ENCODE measurements around the gene LGR6.
"Not testable (repeated sequence)": the region's sequence is repeated elsewhere in the genome, so short reads cannot be mapped to it uniquely, and the experiment has no call there.

Gene LGR6

DNA sequence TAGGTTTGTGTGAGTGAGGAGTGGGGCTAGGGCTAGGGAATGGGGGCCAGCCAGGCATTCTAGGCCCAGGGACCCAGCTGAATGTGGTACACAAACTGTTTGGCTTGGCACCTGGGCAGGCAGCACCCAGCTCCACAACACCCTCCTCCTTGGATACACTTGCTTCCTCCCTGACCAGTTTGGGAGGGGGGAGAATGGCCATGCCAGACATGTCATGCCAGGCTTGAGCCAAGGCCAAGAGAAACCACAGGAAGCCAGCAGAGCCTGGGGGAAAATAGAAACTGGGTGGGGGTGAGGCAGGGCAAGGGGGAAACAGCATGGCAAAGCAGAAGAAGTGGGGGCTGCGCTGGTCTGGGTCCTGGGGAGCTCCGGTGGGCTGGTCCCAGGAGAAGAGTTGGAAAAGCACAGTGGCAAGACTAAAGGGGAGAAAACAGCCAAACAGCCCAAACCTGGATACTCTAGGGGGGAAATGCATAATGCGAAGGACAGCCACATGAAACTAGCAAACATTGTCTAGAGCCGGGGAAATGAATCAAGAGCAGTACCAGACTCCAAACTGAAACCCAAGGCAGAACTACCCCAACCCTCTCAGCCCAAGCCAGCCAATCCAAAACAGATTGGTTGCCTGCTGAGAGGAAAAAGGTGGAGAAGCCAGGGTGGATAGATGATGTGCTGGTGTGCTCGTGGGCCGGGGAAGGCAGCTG, 47.9 kb downstream of the LGR6 start:
- DNase-seq = no peak

DNA sequence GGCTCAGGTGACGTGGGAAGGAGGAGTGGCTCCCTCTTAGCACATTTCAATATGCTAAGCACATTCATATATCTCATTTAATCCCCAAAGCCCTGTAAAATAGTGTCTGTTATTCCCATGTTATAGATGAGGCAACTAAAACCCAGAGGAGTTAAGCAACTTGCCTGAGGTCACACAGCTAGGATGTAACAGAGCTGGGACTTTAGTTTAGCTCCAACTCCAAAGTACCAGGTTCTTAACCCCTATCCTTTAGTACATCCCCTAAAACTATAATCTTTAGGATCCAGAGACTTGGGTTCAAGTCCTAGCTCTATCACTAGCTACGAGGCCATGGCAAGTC, 48.5 kb downstream of the LGR6 start:
- DNase-seq = no peak

DNA sequence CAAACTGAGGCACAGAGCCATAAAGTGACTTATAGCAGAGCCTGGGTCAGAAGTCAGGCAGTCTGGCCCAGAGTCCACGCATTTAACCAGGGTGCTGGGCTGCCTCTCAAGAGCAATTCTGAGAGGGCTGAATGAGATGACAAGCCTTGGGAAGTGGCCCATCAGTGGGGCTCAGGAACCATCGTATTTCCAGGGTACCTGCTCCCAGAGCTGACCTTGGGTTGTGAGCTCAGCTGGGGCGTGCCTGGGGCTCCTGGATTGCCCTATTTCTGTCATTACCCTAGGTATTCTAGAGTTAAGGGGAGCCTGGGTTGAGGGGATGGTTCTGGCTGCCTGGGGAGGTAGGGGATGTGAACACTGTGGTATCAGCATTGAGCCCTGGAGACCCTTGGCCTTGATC, 49.4 kb downstream of the LGR6 start:
- no peak for DNase-seq

DNA sequence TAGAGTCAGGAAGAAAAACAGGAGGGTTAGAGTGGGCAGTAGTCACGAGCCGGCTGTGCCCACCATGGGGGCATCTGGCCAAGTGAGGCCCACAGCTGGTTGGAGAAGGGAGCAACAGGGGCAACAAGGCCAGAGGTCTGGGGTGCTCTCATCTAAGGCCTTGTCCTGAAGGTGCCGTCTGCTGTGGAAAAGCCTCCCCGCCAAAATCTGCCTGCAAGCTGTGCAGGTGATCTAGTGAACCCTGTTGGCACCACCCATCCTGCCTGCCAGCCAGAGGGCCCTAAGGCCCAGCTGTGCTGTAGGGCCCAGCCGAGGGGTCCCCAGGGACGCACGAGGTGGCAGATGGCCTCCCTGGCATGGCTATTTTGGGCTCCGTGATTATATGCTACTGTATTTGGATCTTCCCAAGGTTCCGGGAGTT, 51.3 kb downstream of the LGR6 start:
- no peak for DNase-seq

DNA sequence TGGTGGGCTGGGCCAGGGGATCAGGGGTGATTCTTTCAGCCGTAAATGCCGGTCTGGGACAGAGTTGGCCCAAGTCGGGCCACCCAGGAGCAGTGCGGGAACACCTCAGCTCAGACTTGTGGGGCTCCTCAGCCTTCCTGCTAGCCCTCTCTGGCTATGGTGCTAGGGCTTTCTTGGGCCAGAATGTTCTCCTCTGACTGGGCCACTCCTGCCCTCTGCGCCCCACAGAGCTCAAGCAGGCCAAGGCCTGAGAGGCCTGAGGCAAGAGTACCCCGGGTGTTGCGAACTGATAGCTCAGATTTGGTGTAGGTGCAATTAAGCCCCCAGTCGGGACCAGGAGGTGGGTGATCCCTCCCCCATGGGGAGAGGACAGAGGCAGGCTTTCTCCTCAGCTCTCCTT, 51.8 kb downstream of the LGR6 start:
- DNase-seq = no peak

DNA sequence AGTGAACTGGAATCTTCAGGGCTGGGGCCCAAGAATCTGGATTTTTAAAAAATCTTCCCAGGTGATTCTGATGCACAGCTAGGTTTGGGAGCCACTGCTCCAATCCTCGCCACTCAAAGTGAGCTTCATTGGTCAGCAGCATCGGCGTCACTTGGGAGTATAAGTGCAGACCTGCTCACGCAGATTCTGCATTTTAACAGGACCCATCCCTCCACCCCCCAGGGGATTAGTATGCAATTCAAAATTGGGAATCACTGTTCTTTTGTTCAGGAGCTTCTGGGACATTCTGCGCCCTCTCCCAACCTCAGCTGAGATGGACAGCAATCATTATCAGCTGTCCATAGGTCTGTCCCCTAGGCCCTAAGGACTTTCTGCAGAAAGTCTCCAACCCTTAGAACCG, 53.5 kb downstream of the LGR6 start:
- no peak for DNase-seq

DNA sequence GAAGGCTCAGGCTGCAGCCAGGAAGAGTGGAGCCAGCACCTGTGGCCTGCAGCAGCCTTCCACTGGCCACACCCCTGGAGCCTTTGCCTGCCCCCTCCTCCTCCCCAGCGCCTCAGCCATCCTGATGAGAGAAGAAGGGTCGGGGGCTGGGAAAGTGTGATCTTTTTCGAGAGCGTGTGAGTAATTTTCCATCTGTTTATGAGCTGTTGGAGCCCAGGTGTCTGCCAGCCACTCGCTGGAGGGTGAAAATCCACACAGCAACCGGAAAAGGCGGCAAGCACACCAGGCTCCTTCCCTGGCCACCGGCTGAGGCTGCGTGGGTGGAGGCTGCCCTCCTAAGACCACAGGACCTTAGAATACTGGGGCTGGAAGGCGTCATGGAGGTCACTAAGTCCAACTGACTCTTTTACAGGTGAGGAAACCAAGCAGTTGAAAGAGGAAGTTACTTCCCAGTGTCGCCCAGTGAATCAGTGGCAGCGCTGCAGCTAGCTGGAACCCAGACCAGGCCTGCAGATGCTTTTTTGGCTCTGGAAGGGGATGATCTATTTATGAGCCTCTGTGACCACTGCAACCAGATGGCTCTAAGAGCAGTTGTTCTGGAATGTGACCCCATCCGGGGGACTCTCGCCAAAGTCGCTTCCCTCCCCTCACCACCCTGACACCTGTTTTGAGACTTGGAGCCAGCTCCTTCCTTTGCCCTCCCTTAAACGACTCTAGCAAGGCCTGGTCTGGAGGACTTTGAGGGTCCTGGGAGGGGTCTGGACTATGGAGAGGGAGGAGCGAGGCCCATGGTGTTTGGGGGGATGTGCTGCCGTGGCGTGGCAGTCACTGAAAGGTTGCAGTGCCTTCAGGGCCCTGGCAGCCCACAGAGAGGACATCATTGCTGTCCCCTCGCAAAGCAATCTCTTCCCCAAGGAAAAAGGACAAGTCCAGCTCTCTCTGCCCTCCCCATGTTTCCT, 54.5 kb downstream of the LGR6 start:
- DNase-seq = peak; percentile 40

DNA sequence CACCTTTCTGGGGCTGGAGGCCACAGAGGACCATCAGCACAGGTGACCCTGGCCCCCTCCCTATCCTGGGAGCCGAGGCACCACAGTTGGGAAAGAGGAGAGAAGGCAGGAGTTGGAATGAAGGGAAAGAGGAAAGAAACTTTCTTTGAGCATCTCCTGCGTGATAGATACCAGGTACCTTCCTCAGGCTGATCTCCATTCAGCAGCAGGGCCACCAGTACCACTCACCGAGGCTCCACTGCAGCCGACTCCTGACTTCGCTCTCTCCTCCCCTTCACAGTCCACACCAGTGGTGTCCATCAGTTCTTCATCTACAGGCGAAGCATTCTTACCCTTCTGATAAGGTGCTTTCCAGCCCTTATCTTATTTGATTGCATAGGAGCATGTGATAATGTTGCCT, 55.3 kb downstream of the LGR6 start:
- no peak for DNase-seq

DNA sequence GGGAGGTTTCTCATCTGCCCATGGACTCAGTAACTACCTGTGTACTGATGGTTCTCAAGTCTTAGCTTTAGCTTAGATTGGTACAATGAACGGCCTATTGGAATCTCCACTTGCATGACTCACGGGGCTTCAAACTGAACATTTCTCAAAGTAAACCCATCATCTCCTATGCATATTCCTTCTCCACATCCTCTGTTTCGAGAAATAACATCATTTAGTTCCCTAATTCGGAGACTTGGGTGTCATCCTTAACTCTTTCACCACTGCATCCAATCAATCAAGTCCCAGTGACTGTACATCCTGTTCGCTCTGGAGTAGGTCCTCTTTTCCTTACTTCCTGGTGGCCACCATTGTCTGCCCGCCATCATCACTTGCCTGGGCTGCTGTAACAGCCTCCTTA, 55.8 kb downstream of the LGR6 start:
- DNase-seq = peak; percentile 64

DNA sequence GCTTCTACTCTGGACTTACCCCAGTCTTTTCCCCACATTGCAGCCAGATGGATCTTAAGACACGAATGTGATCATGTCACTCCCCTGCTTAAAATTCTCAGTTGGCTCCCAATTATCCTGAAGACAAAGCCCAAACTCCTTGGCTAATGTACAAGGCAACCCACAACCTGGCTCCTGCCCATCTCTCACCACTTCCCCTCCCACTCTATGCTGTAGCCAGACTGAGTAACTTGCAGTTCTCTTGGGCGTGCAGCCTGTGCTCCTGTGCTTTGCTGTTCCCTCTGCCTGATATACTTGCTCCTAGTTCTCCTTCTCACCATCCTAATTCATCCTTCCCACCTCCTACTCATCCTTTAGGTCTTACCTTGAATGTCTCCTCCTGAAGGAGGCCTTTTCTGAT, 56.2 kb downstream of the LGR6 start:
- DNase-seq = no peak

DNA sequence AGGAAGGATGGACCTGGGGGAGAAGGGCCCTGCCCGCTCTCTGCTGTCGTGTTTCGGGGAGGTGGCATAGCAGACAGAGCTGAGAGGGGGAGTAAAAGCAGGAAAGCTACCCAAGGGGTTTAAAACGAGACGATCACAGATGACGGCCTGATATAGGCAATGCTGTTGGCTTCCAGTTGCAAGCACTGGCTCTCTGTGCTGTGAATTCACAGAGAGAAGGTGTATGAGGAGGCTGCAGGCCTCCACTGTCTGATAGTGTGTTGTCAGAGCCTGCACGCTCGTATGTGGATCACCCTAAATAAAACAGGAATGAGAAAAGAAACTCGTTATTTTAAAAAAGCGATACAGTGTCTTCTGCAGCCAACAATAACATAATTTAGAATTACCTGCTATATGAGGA, 57.4 kb downstream of the LGR6 start:
- DNase-seq = no peak

DNA sequence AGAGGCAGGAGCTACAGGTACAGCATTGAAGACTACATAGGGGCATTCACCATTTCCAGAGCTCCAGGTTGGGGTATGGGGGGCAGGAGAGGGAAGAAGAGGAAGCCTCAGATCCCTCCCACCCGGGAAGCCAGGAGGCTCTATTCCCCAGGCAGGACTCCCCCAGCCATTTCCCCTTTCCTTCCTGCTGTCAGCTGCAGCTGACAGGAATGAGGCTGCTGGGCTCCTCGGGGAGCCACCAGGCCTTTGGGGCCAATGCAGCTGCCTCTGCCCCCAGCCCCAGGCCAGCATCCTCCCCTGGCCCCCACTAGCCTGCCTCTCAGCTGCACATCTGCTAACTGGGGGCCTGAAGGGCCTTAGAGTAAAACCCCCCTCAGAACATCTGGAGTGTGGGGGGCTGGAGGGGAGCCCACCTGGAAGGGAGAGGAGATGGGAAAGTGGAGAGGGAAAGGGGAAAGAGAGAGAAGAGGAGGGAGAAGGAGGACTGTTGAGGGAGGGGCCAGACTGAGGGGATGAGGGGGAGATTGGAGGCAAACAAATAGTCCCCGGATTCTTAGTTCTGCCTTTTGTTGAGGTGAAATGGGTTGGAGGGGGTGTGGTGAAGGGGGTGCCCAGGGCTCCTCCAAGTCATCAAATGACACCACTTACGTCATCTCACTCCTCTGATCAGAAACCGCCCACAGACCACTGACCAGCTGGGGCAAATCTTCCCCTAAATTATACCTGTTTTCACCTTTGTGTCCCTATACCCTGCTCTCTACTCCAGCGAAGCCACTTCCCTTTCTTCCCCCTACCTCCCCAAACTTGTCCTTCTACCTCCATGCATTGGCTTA, 58.0 kb downstream of the LGR6 start:
- no peak for DNase-seq

DNA sequence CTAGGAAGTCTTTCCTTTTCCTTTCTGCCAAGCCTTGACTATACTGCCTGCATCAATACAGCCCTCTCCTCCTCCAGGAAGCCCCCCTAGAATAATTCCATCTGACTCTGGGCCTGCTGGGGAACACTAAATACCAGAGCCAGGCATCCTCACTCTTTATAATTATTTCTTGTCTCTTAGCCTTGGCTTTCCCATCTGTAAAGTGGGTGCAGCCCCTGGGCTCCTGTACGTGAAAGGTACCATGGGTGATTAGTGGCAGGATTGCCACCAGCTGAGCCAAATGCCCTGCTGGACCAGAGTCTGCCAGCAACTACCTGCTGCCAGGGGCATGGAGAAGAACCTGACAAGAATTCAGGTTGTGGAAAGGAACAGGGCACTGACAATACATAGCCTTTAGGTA, 58.7 kb downstream of the LGR6 start:
- DNase-seq = no peak

DNA sequence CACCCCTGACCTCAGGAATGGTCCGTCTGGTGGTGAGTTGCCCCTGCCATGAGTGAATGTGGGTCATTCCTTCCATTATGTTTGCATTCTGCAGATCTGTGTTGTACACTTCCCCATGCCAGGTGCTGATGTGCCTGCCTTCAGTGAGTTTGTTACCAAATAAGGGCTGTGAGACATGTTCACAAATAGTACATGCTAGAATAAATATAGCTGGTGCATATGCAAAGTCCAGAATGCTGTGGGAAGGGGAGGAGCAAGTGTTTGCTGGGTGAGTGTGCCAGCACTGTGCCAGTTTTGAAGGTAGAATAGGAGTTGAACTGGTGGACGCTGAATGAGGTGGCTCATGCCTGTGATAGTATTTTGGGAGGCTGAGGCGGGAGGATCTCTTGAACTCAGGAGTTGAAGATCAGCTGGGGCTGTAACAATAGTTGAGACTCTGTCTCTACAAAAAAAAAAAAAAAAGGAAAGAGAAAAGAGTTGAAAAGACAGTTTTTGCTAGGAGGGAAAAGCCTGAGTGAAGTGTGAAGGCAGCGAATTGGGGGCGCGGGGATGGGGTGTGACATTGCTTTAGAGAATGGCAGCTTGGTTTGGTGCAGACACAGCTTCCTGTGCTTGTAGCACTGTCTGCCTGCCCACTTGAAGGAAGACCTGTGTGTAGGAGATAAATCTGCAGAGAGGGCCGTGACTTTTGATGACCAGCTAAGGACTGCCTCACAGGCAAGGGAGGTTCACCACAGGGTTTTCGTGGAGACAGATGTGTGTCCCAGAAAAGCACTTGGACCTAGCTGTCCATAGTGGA, 61.1 kb downstream of the LGR6 start:
- DNase-seq = no peak

DNA sequence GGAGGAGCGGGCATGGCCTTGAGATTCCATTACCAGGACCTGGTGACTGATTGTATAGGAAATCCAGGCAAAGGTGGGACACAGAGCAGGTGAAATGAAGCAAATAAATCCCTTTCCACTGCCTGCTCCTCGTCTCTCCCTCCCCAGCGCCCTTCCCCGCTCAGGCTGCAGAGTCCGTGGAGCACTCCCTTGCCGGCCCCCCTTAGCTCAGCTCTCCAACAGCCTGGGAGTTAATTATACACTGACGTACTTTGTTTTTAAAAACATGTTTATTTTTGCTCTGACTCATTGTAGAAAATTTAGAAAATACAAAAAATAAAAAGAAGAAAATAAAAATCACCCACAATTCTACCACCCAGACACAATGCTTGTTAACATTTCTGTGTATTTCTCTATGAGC, 61.7 kb downstream of the LGR6 start:
- DNase-seq = no peak

DNA sequence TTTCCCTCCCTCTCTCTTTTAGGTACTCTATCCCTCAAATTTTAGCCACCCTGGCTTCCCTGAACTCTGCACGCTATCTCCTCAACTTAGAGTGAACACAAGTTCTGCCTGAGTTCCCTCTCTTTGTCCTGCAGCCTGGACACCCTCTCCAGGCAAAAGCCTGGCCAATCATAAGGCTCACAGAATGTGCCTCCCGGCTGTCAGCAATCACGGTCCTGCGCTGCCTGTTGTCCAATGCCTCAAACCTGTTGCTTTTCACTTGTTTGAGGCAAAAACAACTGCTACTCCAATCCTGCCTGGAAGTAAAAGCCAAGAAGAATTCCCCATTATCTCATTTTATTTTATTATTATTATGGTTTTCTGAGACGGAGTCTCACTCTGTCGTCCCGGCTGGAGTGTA, 66.1 kb downstream of the LGR6 start:
- no peak for DNase-seq

DNA sequence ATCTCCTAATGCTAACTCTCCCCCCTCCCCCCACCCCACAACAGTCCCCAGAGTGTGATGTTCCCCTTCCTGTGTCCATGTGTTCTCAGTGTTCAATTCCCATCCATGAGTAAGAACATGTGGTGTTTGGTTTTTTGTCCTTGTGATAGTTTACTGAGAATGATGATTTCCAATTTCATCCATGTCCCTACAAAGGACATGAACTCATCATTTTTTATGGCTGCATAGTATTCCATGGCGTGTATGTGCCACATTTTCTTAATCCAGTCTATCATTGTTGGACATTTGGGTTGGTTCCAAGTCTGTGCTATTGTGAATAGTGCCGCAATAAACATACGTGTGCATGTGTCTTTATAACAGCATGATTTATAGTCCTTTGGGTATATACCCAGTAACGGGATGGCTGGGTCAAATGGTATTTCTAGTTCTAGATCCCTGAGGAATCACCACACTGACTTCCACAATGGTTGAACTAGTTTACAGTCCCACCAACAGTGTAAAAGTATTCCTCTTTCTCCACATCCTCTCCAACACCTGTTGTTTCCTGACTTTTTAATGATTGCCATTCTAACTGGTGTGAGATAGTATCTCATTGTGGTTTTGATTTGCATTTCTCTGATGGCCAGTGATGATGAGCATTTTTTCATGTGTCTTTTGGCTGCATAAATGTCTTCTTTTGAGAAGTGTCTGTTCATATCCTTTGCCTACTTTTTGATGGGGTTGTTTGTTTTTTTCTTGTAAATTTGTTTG, 67.8 kb downstream of the LGR6 start:
- DNase-seq = not testable (repeated sequence)

DNA sequence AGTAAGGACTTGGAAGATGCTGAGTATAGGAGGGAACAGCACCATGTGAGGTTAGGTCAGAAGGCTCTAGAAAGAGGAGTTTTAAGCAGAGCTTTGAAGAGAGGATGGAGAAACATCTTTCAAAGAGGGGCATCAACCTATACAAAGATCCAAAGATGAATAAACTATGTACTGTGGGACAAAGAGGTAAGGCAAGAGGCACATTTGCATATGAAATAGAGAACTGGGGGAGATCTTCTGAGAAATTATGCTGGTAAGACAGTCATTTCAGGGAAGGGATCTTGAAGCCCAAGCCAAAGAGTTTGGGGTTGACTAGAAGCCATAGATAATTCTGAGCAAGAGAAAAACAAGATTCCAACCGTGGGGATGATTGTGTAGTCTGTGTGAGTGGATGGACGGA, 70.0 kb downstream of the LGR6 start:
- DNase-seq = no peak

DNA sequence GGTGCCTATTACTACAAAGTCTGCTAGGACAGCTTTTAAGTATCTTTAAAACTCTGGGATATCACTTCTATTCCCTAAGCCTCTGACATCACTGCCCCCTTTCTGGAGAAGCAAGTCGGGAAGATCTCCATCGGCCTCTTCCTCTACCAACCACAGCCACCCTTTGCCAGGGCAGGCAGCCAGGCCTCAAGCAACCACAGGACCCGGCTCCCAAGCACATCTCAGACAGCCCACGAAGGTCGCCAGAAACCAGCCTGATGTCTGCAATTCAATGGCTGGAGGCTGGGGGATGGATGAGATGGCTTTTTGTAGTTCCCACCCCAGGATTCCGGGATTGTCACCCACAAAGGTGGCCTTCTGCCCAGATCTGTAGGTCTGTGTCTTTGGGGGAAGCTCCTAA, 70.7 kb downstream of the LGR6 start:
- DNase-seq = no peak

DNA sequence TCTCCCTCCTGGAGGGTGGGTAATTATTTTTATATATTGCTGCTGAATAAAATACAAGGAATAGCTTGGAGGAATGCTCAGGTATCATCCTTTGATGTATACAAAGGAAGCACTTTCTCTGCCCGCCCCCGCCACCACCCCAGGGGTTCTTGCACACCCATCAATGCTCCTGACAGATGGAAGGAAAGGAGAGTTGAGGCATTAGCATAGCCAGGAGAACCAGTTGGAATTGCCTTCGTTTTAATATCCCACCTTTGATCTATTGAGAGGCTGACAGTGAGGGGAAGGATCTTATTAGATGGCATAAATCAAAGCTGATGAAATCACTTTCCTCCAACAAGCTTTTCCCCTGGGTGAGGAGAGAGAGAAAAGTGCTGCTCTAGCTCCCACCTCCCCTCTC, 71.1 kb downstream of the LGR6 start:
- DNase-seq = no peak

DNA sequence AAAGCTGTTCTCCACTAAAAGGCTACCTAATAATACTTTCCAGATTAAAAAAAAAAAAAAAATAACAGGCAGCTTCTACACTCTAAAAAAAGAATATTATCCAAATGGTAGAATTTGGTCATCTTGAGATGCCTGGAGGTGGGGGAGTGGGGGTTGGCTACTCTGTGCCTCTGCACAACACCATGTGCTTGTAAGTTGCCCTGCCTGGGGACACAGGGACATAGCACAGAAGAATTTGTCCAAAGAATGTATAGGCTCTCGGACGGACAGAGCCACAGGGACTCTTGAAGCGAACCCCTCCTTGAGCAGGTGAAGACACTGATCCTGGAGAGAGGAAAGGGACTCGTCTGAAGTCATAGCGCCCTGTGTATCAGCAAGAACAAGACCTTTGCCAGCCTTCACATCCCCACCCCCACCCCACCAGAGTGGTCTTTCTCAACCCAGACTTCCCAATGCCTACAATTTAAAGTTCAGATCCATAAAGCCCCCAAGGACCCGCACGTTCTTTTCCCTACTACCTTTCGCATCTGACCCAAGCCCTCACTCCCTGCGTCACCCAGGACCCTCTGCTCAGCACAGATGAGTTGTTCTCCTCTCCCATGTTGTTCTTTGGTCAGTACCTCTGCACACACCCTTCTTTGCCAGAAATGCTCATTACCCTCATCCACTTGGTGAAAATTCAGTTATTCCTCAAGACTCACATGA, 72.6 kb downstream of the LGR6 start:
- DNase-seq = no peak
